ENCODE results near the gene BPIFB4. TPM values are rescaled to one million over a fixed set of nuclear protein-coding genes. Genes with fewer than 3 reads are reported as not detected.

BPIFB4 gene
- total and polyA plus RNA-seq, 2 experiments from 2014 or later, result not detected

DNA sequence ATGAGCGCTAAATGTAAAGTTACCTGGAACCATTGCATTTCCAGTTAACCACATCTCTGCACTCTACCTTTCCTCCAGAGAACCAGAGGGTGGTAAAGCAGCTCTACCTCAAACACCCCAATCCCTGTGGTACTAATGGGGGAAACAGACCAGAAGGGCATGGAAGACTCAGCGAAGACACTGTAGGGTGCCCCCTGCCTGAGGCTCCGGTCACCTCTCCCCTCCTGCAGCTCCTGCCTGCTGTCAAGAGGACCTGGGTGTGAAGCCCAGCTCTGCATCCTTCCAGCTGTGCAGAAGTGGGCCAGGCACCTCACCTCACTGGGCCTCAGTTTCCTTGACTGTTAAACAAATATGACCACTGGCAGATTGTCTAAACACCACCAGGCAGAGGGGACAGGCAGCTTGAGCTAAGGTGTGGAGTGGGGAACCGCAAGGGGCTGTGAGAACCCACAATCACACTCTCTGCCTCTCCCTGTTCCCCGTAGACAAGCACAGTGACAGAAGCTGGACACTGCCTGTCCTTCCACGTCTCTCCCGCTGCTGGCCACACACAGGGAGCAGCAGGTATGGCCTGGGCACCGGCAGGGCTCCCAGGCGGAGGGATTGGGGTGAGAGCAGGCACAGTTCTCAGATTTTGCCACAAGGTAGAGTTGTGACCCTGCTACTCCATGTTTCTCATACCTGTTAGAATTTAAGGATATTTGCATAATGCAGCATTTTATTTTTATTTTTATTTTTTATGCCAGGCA lies 79.4 kb downstream of the BPIFB4 start:
- TF ChIP-seq EZH2 (IDR thresholded peaks at IDR 0.05; ENCODE audit: borderline replicate concordance), result no peak
- TF ChIP-seq, protein P1, sequence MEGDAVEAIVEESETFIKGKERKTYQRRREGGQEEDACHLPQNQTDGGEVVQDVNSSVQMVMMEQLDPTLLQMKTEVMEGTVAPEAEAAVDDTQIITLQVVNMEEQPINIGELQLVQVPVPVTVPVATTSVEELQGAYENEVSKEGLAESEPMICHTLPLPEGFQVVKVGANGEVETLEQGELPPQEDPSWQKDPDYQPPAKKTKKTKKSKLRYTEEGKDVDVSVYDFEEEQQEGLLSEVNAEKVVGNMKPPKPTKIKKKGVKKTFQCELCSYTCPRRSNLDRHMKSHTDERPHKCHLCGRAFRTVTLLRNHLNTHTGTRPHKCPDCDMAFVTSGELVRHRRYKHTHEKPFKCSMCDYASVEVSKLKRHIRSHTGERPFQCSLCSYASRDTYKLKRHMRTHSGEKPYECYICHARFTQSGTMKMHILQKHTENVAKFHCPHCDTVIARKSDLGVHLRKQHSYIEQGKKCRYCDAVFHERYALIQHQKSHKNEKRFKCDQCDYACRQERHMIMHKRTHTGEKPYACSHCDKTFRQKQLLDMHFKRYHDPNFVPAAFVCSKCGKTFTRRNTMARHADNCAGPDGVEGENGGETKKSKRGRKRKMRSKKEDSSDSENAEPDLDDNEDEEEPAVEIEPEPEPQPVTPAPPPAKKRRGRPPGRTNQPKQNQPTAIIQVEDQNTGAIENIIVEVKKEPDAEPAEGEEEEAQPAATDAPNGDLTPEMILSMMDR (IDR thresholded peaks at IDR 0.05; ENCODE audit: poor library complexity), result no peak
- TF ChIP-seq EZH2phosphoT487 (IDR thresholded peaks at IDR 0.05; ENCODE audit: low read depth, severe bottlenecking, unreplicated experiment), result no peak
- Histone ChIP-seq H3K27me3 (peaks cover 52% of the 10 kb centered on the region), H3K4me2 (no peak overlapping the region), H3K79me2 (no peaks in the 10 kb centered on the region), H3K4me1 (ENCODE audit: insufficient read depth) (no peaks in the 10 kb centered on the region), H2AFZ (no peak overlapping the region), H3K36me3 (replicated peaks; ENCODE audit: insufficient read depth, low read depth) (no peaks in the 10 kb centered on the region), H4K20me1 (ENCODE audit: insufficient read depth, poor library complexity, severe bottlenecking) (no peaks in the 10 kb centered on the region), H3K9me3 (ENCODE audit: low read depth) (no peaks in the 10 kb centered on the region), H3K9me2 (replicated peaks; ENCODE audit: insufficient read depth) (no peaks in the 10 kb centered on the region), H3K4me3 (no peak overlapping the region), H3K27ac (no peak overlapping the region)
- 83% methylated on average over 9 of the region's 9 CpGs for WGBS (ENCODE audit: low lambda C conversion rate, missing lambda C conversion rate)
- DNase-seq (ENCODE audit: low spot score), result no peak

DNA sequence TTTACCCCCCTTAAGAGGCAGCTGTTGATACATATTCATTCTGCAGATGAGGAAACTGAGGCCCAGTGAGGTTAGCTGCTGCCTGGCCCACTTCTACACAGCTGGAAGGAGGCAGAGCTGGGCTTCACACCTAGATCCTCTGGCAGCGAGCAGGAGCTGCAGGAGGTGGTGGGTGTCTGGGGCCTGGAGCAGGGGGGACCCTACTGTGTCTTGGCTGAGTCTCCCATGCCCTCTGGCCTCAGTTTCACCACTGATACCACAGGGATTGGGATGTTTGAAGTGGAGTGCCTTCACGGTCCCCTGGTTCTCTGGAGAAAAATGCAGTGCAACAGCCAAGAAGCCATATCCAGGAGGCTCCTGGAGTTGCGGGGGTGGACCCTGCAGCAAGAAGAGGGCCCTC lies 80.3 kb downstream of the BPIFB4 start:
- DNase-seq (ENCODE audit: low spot score), result no peak
- H3K4me2 ChIP-seq, result no peak overlapping the region
- no peaks in the 10 kb centered on the region for H3K79me2 ChIP-seq
- H3K27me3 ChIP-seq, result peaks cover 50% of the 10 kb centered on the region
- TF ChIP-seq EZH2phosphoT487 (IDR thresholded peaks at IDR 0.05; ENCODE audit: low read depth, severe bottlenecking, unreplicated experiment) (no peak), EZH2 (IDR thresholded peaks at IDR 0.05; ENCODE audit: borderline replicate concordance) (no peak)
- TF ChIP-seq, protein P1 (IDR thresholded peaks at IDR 0.05; ENCODE audit: poor library complexity), result no peak
- no peak overlapping the region for H3K4me3 ChIP-seq
- no peak overlapping the region for H2AFZ ChIP-seq
- no peaks in the 10 kb centered on the region for H3K9me3 ChIP-seq (ENCODE audit: low read depth)
- no peaks in the 10 kb centered on the region for H3K36me3 ChIP-seq (replicated peaks; ENCODE audit: insufficient read depth, low read depth)
- no peaks in the 10 kb centered on the region for H3K4me1 ChIP-seq (ENCODE audit: insufficient read depth)
- H4K20me1 ChIP-seq (ENCODE audit: insufficient read depth, poor library complexity, severe bottlenecking), result no peaks in the 10 kb centered on the region
- WGBS (ENCODE audit: low lambda C conversion rate, missing lambda C conversion rate), result 90% methylated on average over 3 of the region's 3 CpGs
- no peak overlapping the region for H3K27ac ChIP-seq
- no peaks in the 10 kb centered on the region for H3K9me2 ChIP-seq (replicated peaks; ENCODE audit: insufficient read depth)

DNA sequence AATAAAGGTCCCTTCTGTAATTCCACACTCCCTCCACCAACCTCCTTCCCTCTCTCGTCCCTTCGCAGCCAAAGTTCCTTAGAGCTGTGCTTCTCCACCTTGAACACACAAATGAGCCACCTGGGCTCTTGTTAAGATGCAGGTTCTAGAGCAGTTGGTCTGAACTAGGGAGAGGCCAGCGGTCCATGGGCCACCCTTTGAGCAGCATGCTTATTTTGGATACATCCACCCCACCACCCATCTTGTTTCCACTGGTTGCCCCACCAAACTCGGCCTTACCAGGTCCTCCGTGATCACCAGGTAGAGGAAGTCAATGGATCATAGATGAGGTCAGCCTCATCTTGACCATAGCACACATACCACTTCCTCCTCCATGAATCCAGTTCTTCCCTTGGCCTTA lies 81.2 kb downstream of the BPIFB4 start:
- no peak for DNase-seq (ENCODE audit: low spot score)
- WGBS (ENCODE audit: low lambda C conversion rate, missing lambda C conversion rate), result 90% methylated on average over 5 of the region's 5 CpGs

More for the DNA sequence above, 81.2 kb downstream of the BPIFB4 start:
- Histone ChIP-seq H3K9me2 (replicated peaks; ENCODE audit: insufficient read depth) (no peaks in the 10 kb centered on the region), H3K4me1 (ENCODE audit: insufficient read depth) (no peaks in the 10 kb centered on the region), H3K4me2 (no peak overlapping the region), H3K36me3 (replicated peaks; ENCODE audit: insufficient read depth, low read depth) (no peaks in the 10 kb centered on the region), H2AFZ (no peak overlapping the region), H3K27me3 (peaks cover 52% of the 10 kb centered on the region), H3K27ac (no peak overlapping the region), H3K79me2 (no peaks in the 10 kb centered on the region), H4K20me1 (ENCODE audit: insufficient read depth, poor library complexity, severe bottlenecking) (no peaks in the 10 kb centered on the region), H3K4me3 (no peak overlapping the region), H3K9me3 (ENCODE audit: low read depth) (no peaks in the 10 kb centered on the region)
- TF ChIP-seq EZH2 (IDR thresholded peaks at IDR 0.05; ENCODE audit: borderline replicate concordance) (no peak), EZH2phosphoT487 (IDR thresholded peaks at IDR 0.05; ENCODE audit: low read depth, severe bottlenecking, unreplicated experiment) (no peak)
- TF ChIP-seq, protein P1 (IDR thresholded peaks at IDR 0.05; ENCODE audit: poor library complexity), result no peak

Other genes with a start within 250 kb of the BPIFB4 start
- gene EFCAB8, start 220.7 kb upstream of the BPIFB4 start, total RNA-seq, result 0.53 TPM in 1 of 2 replicates, not detected in the other
- gene EFCAB8, start 220.7 kb upstream of the BPIFB4 start, polyA plus RNA-seq, result not detected in 2 replicates
- gene SUN5, start 75.2 kb upstream of the BPIFB4 start, total RNA-seq, result not detected in 2 replicates
- gene SUN5, start 75.2 kb upstream of the BPIFB4 start, polyA plus RNA-seq, result not detected in 2 replicates
- gene BPIFB2, start 71.9 kb upstream of the BPIFB4 start, total RNA-seq, result 0.52 and 0.70 TPM in 2 replicates
- gene BPIFB2, start 71.9 kb upstream of the BPIFB4 start, polyA plus RNA-seq, result 0.30 and 1.0 TPM in 2 replicates
- gene BPIFB6, start 48.0 kb upstream of the BPIFB4 start, total RNA-seq, result not detected in 2 replicates
- gene BPIFB6, start 48.0 kb upstream of the BPIFB4 start, polyA plus RNA-seq, result not detected in 2 replicates
- gene BPIFB3, start 25.7 kb upstream of the BPIFB4 start, total RNA-seq, result not detected in 2 replicates
- not detected in 2 replicates for gene BPIFB3, start 25.7 kb upstream of the BPIFB4 start, polyA plus RNA-seq
- gene BPIFA2, start 88.5 kb downstream of the BPIFB4 start, total RNA-seq, result not detected in 2 replicates
- gene BPIFA2, start 88.5 kb downstream of the BPIFB4 start, polyA plus RNA-seq, result not detected in 2 replicates
- not detected in 2 replicates for gene BPIFA3, start 137.7 kb downstream of the BPIFB4 start, total RNA-seq
- not detected in 2 replicates for gene BPIFA3, start 137.7 kb downstream of the BPIFB4 start, polyA plus RNA-seq
- gene BPIFA1, start 156.4 kb downstream of the BPIFB4 start, total RNA-seq, result not detected in 2 replicates
- gene BPIFA1, start 156.4 kb downstream of the BPIFB4 start, polyA plus RNA-seq, result not detected in 2 replicates
- 0.10 TPM in 1 of 2 replicates, not detected in the other for gene BPIFB1, start 203.6 kb downstream of the BPIFB4 start, total RNA-seq
- 0.32 and 0.85 TPM in 2 replicates for gene BPIFB1, start 203.6 kb downstream of the BPIFB4 start, polyA plus RNA-seq

Data from hepatocyte (in vitro differentiated cells).